AG09309 (cell line): ENCODE measurements around the gene SLC25A30.
A peak's percentile ranks its signal among the peaks of the same experiment; 100 is the strongest.

ENCODE experiments used
- DNase-seq: peaks from one replicate; pipeline ENCODE4 v3.0.0-alpha.2; 2010; ENCODE audit warnings: low read depth
- H3K4me3 ChIP-seq: 2 replicates; pipeline ENCODE4 v1.5.1; 2011; ENCODE audit warnings: mild to moderate bottlenecking, low read depth, low read length, moderate library complexity; ENCODE audit not compliant: control insufficient read depth
- TF ChIP-seq, protein P1 (sequence below): IDR thresholded peaks from 2 replicates; pipeline ENCODE4 v1.5.1; 2011; ENCODE audit warnings: mild to moderate bottlenecking, low read depth, low read length, inconsistent platforms; ENCODE audit not compliant: insufficient read depth, control insufficient read depth; ENCODE audit errors: missing control alignments

Gene SLC25A30

DNA sequence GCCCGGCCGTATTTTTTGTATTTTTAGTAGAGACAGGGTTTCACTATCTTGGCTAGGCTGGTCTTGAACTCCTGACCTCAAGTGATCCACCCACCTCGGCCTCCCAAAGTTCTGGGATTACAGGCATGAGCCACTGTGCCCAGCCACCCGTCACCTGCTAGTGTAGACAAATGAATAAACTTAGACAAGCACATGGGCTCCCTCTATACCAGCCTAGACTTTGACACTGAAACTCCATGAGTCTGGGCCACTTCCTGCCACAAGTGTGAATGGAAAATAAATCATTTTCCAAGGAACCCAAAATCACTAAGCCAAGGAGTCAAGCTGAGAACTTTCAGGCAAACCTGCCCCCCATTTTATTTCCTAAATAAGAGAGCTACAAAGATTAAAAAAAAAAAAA is 50.2 kb downstream of the SLC25A30 start:
- TF ChIP-seq, protein P1, sequence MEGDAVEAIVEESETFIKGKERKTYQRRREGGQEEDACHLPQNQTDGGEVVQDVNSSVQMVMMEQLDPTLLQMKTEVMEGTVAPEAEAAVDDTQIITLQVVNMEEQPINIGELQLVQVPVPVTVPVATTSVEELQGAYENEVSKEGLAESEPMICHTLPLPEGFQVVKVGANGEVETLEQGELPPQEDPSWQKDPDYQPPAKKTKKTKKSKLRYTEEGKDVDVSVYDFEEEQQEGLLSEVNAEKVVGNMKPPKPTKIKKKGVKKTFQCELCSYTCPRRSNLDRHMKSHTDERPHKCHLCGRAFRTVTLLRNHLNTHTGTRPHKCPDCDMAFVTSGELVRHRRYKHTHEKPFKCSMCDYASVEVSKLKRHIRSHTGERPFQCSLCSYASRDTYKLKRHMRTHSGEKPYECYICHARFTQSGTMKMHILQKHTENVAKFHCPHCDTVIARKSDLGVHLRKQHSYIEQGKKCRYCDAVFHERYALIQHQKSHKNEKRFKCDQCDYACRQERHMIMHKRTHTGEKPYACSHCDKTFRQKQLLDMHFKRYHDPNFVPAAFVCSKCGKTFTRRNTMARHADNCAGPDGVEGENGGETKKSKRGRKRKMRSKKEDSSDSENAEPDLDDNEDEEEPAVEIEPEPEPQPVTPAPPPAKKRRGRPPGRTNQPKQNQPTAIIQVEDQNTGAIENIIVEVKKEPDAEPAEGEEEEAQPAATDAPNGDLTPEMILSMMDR = no peak
- DNase-seq = no peak
- H3K4me3 ChIP-seq = no peak overlapping the region

GRCh38 chr13:45367358-45367757 is 50.8 kb downstream of the SLC25A30 start:
- TF ChIP-seq, protein P1 = no peak
- peak; percentile 60 for DNase-seq
- no peak overlapping the region for H3K4me3 ChIP-seq

DNA sequence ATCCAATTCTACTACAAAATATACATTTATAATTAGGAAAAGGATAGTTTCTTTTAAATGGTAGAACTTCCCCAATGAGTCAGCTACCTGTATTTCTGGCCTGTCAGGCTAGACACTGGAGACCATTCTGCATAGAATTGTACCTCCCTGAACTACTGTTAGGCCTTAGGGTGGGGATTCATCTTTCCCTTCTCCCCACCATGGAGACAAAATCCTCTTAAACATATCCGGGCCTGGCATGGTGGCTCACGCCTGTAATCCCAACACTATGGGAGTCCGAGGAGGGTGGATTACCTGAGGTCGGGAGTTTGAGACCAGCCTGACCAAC is 52.7 kb downstream of the SLC25A30 start:
- TF ChIP-seq, protein P1 = no peak
- DNase-seq = no peak
- no peak overlapping the region for H3K4me3 ChIP-seq

DNA sequence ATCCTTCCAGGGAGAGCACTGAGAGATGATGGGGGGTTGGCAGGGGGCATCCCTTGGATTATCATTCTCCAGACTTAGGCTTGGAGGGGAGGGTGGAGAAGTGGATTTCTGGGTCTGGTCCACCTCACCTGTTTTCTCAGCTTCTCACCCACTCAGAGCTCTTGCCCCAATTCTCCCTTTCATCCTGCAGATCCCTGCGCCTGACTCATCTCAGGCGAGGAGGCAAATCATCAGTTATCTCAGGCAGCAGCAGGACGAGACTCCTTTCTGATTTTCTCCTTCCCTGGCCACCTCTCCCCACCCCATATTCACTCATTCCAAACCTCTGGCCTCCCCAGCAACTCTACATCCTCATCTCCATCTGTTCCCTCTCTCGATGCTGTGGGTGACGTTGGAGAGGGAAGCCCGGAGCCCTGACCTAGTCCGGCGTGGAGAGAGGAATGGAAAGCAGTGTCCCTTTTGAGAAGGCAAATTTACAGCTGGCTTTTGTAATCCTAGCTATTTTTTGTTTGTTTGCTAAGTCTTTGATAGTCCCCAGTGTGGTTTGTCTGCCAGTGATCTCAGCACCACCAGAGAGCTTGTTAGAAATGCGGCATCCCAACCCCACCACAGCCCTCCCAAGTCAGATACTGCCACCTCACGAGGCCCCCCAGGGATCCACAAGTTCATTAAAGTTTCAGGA is 53.2 kb downstream of the SLC25A30 start:
- no peak for DNase-seq
- TF ChIP-seq, protein P1 = no peak

DNA sequence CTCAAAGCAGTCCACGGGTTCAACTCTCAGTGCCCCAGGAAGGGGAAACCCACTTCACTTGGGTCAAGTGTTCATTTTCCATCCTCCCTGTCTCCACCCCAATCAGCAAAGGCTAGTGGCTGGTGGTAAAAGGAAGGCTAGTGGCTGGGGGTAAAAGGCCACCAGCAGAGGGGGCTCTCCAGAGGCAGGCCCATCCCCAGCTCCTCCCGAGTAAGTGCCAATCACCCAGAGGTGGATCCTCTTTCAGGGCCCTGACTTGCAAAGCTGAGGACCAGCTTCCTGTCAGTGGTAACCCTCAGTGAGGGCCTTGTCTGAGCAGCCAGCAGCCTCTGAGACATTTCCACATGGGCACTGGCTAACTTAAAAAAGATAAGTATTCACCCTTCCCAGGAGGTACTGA is 55.2 kb downstream of the SLC25A30 start:
- H3K4me3 ChIP-seq = no peak overlapping the region
- DNase-seq = no peak
- TF ChIP-seq, protein P1 = no peak

More for the DNA sequence above, 53.2 kb downstream of the SLC25A30 start:
- H3K4me3 ChIP-seq = no peak overlapping the region

GRCh38 chr13:45361596-45362206 is 56.5 kb downstream of the SLC25A30 start:
- H3K4me3 ChIP-seq = no peak overlapping the region
- TF ChIP-seq, protein P1 = no peak
- no peak for DNase-seq
